HG03521 (cell line): ENCODE data around the gene MED12L.

ENCODE experiments used
- ATAC-seq: cut with Tn5 transposase; IDR thresholded peaks from one replicate; pipeline ENCODE4 v1.9.1; 2021; ENCODE audit warnings: mild to moderate bottlenecking, moderate library complexity; ENCODE audit not compliant: unreplicated experiment

Gene MED12L

GRCh38 chr3:151281671-151282324, 196.3 kb downstream of the MED12L start:
- ATAC-seq = no peak

GRCh38 chr3:151282921-151283320, 197.5 kb downstream of the MED12L start:
- ATAC-seq = no peak

- no peak for ATAC-seq
These were observed 197.9 kb downstream of the MED12L start for GRCh38 chr3:151283387-151283786.

- no peak for ATAC-seq
These were observed 198.5 kb downstream of the MED12L start for GRCh38 chr3:151283907-151284461.

- ATAC-seq = no peak
These were observed 200.5 kb downstream of the MED12L start for GRCh38 chr3:151285940-151286339.

- ATAC-seq = no peak
These were observed 204.0 kb downstream of the MED12L start for GRCh38 chr3:151289445-151289844.

GRCh38 chr3:151290673-151291072, 205.2 kb downstream of the MED12L start:
- ATAC-seq = no peak

- ATAC-seq = no peak
These were observed 207.7 kb downstream of the MED12L start for GRCh38 chr3:151293127-151293526.

GRCh38 chr3:151296226-151296625, 210.8 kb downstream of the MED12L start:
- no peak for ATAC-seq

- no peak for ATAC-seq
These were observed 212.0 kb downstream of the MED12L start for GRCh38 chr3:151297429-151297828.

GRCh38 chr3:151299006-151299405, 213.5 kb downstream of the MED12L start:
- ATAC-seq = no peak

GRCh38 chr3:151300539-151300938, 215.1 kb downstream of the MED12L start:
- no peak for ATAC-seq

- ATAC-seq = no peak
These were observed 216.3 kb downstream of the MED12L start for GRCh38 chr3:151301787-151302186.

GRCh38 chr3:151303751-151304150, 218.3 kb downstream of the MED12L start:
- no peak for ATAC-seq

- ATAC-seq = no peak
These were observed 219.8 kb downstream of the MED12L start for GRCh38 chr3:151305060-151305774.

- ATAC-seq = no peak
These were observed 220.3 kb downstream of the MED12L start for GRCh38 chr3:151305775-151306151.

GRCh38 chr3:151306168-151306810, 220.8 kb downstream of the MED12L start:
- ATAC-seq = no peak

GRCh38 chr3:151307131-151307530, 221.7 kb downstream of the MED12L start:
- no peak for ATAC-seq

- no peak for ATAC-seq
These were observed 222.4 kb downstream of the MED12L start for GRCh38 chr3:151307583-151308488.

GRCh38 chr3:151309566-151309965, 224.1 kb downstream of the MED12L start:
- ATAC-seq = no peak

GRCh38 chr3:151312972-151313371, 227.5 kb downstream of the MED12L start:
- no peak for ATAC-seq
